ENCODE data around the gene LSAMP.
A peak's percentile ranks its signal among the peaks of the same experiment; 100 is the strongest.
"Not testable (repeated sequence)": the region's sequence is repeated elsewhere in the genome, so short reads cannot be mapped to it uniquely, and the experiment has no call there.

Gene LSAMP

GRCh38 chr3:115784739-115785536 lies 660.3 kb downstream of the LSAMP start:
- no peak for DNase-seq

- DNase-seq, result peak; percentile 91
Measured at GRCh38 chr3:115783938-115784738, 661.1 kb downstream of the LSAMP start.

GRCh38 chr3:115783426-115783825 lies 661.9 kb downstream of the LSAMP start:
- not testable (repeated sequence) for DNase-seq

GRCh38 chr3:115779011-115779410 lies 666.3 kb downstream of the LSAMP start:
- DNase-seq, result no peak

GRCh38 chr3:115772951-115773350 lies 672.3 kb downstream of the LSAMP start:
- DNase-seq, result no peak

GRCh38 chr3:115768661-115769060 lies 676.6 kb downstream of the LSAMP start:
- no peak for DNase-seq

- DNase-seq, result no peak
Measured at GRCh38 chr3:115766587-115767482, 678.5 kb downstream of the LSAMP start.

- no peak for DNase-seq
Measured at GRCh38 chr3:115761927-115762305, 683.4 kb downstream of the LSAMP start.

- no peak for DNase-seq
Measured at GRCh38 chr3:115760716-115761115, 684.6 kb downstream of the LSAMP start.

GRCh38 chr3:115758076-115758763 lies 687.1 kb downstream of the LSAMP start:
- no peak for DNase-seq

- not testable (repeated sequence) for DNase-seq
Measured at GRCh38 chr3:115752978-115753377, 692.3 kb downstream of the LSAMP start.
